Mucosa of descending colon (tissue), 3 donors: ENCODE measurements around the gene PKIG. TPM values are rescaled to one million over a fixed set of nuclear protein-coding genes. Genes with fewer than 3 reads are reported as not detected.

Experiments used
- ATAC-seq: fragments of 200-7000 bp; cut with Tn5 transposase; one replicate; pipeline ENCODE4 v1.9.1; 2020; ENCODE audit warnings: mild to moderate bottlenecking, moderate library complexity
- DNase-seq, 3 donors: peaks; one replicate each; pipeline ENCODE4 v3.0.0-alpha.2; 2020
- H3K36me3 ChIP-seq: fragments of 200-600 bp; one replicate; pipeline ENCODE4 v1.8.0; 2021; ENCODE audit warnings: low read depth, mild to moderate bottlenecking
- H3K4me1 ChIP-seq: fragments of 200-600 bp; one replicate; pipeline ENCODE4 v1.8.0; 2021; ENCODE audit warnings: low read depth, mild to moderate bottlenecking
- H3K4me3 ChIP-seq: fragments of 200-600 bp; one replicate; pipeline ENCODE4 v1.8.0; 2021; ENCODE audit warnings: mild to moderate bottlenecking
- H3K9me3 ChIP-seq: fragments of 200-600 bp; one replicate; pipeline ENCODE4 v1.8.0; 2021; ENCODE audit warnings: mild to moderate bottlenecking
- CTCF ChIP-seq: fragments of 200-600 bp; IDR thresholded peaks from one replicate; pipeline ENCODE4 v1.8.0; 2022; ENCODE audit warnings: antibody characterized with exemption, mild to moderate bottlenecking
- intact Hi-C, 2 donors: fragments of 100-400 bp; cut with DNase I in 1 of 2; cut with micrococcal nuclease in 1 of 2; formaldehyde crosslinking; loops; one replicate each; pipeline versions ENCODE4 v1.11.0 to v1.11.1; 2022; cut with DNase I, micrococcal nuclease
- total RNA-seq, 3 donors: library from RNA; stranded (reverse); fragmentation: NEBNext Ultra II Directional in 2 of 3; extraction: Animal tissue kit (Norgen Biotek cat#: 25700) in 2 of 3; gene quantifications; one replicate each; pipeline versions ENCODE4 v1.2.1 to v1.2.4, GENCODE V29; 2021 to 2023
- donor health status: DM: no; HTN: no; CAD: no; lungs with moderate emphysema.
- donor health status: DM: no; HTN: no; CAD: no.
- donor health status: DM: no; HTN: yes; CAD: no.

PKIG gene
- total RNA-seq, 3 donors from 2014 or later: 39.9 to 101 (median 42.4) TPM

- Histone ChIP-seq H3K9me3 (no peaks in the 10 kb centered on the region), H3K4me3 (no peak overlapping the region), H3K4me1 (peaks cover 3% of the 10 kb centered on the region), H3K36me3 (no peaks in the 10 kb centered on the region)
- no peak for TF ChIP-seq CTCF
- ATAC-seq (no peak), DNase-seq (no peak)
- intact Hi-C loops: no loop called here
Measured at GRCh38 chr20:44597516-44597915, 15.1 kb downstream of the PKIG start.

- DNase-seq (no peak), ATAC-seq (no peak)
- no peaks in the 10 kb centered on the region for H3K9me3 ChIP-seq
- H3K36me3 ChIP-seq: no peaks in the 10 kb centered on the region
- H3K4me1 ChIP-seq: peaks cover 3% of the 10 kb centered on the region
- no peak for TF ChIP-seq CTCF
- H3K4me3 ChIP-seq: no peak overlapping the region
- intact Hi-C loops: no loop called here
Measured at GRCh38 chr20:44597930-44598329, 15.6 kb downstream of the PKIG start.

- TF ChIP-seq CTCF: no peak
- H3K36me3 ChIP-seq: no peaks in the 10 kb centered on the region
- ATAC-seq (peak; percentile 50), DNase-seq (no peak)
- H3K4me3 ChIP-seq: no peak overlapping the region
- intact Hi-C loops: no loop called here
- H3K9me3 ChIP-seq: no peaks in the 10 kb centered on the region
- H3K4me1 ChIP-seq: peaks cover 3% of the 10 kb centered on the region
Measured at GRCh38 chr20:44598423-44599305, 16.3 kb downstream of the PKIG start.

- DNase-seq (no peak), ATAC-seq (no peak)
- Histone ChIP-seq H3K4me3 (no peak overlapping the region), H3K9me3 (no peaks in the 10 kb centered on the region), H3K4me1 (peaks cover 3% of the 10 kb centered on the region), H3K36me3 (no peaks in the 10 kb centered on the region)
- intact Hi-C loops: loop anchor here (5.0 to 10.0 kb wide), 3 partner anchors 65 to 205 kb away; no protein-coding TSS in a partner anchor
- no peak for TF ChIP-seq CTCF
Measured at GRCh38 chr20:44599715-44600114, 17.3 kb downstream of the PKIG start.

- intact Hi-C loops: loop anchor here (5.0 to 10.0 kb wide), 3 partner anchors 66 to 206 kb away; no protein-coding TSS in a partner anchor
- H3K4me3 ChIP-seq: no peak overlapping the region
- no peaks in the 10 kb centered on the region for H3K36me3 ChIP-seq
- ATAC-seq (no peak), DNase-seq (no peak)
- no peaks in the 10 kb centered on the region for H3K9me3 ChIP-seq
- TF ChIP-seq CTCF: no peak
- H3K4me1 ChIP-seq: peaks cover 3% of the 10 kb centered on the region
Measured at GRCh38 chr20:44600301-44600700, 17.9 kb downstream of the PKIG start.
